HCT116 (cell line): ENCODE data around the gene TAF4B. TPM values are rescaled to one million over a fixed set of nuclear protein-coding genes. Genes with fewer than 3 reads are reported as not detected.

Experiments
- ATAC-seq: fragments of 200-7000 bp; cut with Tn5 transposase; 2 replicates; pipeline ENCODE4 v1.9.1; 2020; ENCODE audit warnings: mild to moderate bottlenecking, moderate library complexity
- BruUV-seq: library from RNA; stranded (reverse); fragments of 400-500 nt; replicated peaks from 2 replicates; lab custom pipeline; 2021; lab: Mats Ljungman, UMichigan
- CTCF ChIA-PET: fragments of 300-600 bp; sonication (Branson Sonifier 250); formaldehyde crosslinking; loops from one replicate; lab custom pipeline; 2021; ENCODE audit warnings: antibody characterized with exemption; lab: Charles Lee
- POLR2A ChIA-PET: fragments of 300-600, 350-600 bp; sonication (Branson Sonifier 250); formaldehyde crosslinking; loops from one replicate; lab custom pipeline; 2021; ENCODE audit warnings: antibody characterized with exemption; lab: Charles Lee
- RAD21 ChIA-PET, 2 experiments: fragments of 300-600 bp; sonication (Branson Sonifier 250); formaldehyde crosslinking; loops; one replicate each; lab custom pipeline; 2023; ENCODE audit warnings: low total read pairs in 2 of 2; ENCODE audit not compliant: uncharacterized antibody in 2 of 2, unreplicated experiment in 2 of 2, low non-redundant PET in 1 of 2; lab: Charles Lee
- DNase-seq: peaks from one replicate; pipeline ENCODE4 v3.0.0-alpha.2; 2010; ENCODE audit warnings: low read depth, low spot score
- H2AFZ ChIP-seq: fragments of 200-600 bp; shearing (Covaris generic), sonication (generic); 2 replicates; pipeline ENCODE4 v1.6.1; 2017; ENCODE audit warnings: low read depth, mixed run types, mixed read lengths, antibody characterized with exemption, low read length; ENCODE audit not compliant: poor library complexity, severe bottlenecking
- H3K27ac ChIP-seq: 2 replicates; pipeline ENCODE4 v1.5.1; 2012; ENCODE audit warnings: low read depth, low read length
- H3K27me3 ChIP-seq: fragments of 200-600 bp; sonication (generic); 2 replicates; pipeline ENCODE4 v1.6.1; 2016; ENCODE audit warnings: mixed run types, low read length, mixed read lengths; ENCODE audit not compliant: insufficient read depth
- H3K36me3 ChIP-seq, 2 experiments: fragments of 200-500 bp in 1 of 2; fragments of 200-600 bp in 1 of 2; sonication (Bioruptor generic) in 1 of 2; sonication (generic) in 1 of 2; 2 replicates each; pipeline versions ENCODE4 v1.5.1 to v1.6.1; 2014 to 2016; ENCODE audit warnings: low read length in 2 of 2, inconsistent platforms in 1 of 2, mixed read lengths in 1 of 2, mixed run types in 1 of 2; ENCODE audit not compliant: insufficient read depth in 2 of 2, control insufficient read depth in 1 of 2
- H3K4me1 ChIP-seq, 2 experiments: fragments of 200-600 bp in 1 of 2; sonication (generic) in 1 of 2; 2 replicates each; pipeline versions ENCODE4 v1.5.1 to v1.6.1; 2012 to 2017; ENCODE audit warnings: low read length in 2 of 2, inconsistent platforms in 1 of 2, mild to moderate bottlenecking in 1 of 2, mixed read lengths in 1 of 2, mixed run types in 1 of 2, moderate library complexity in 1 of 2; ENCODE audit not compliant: insufficient read depth in 2 of 2, control insufficient read depth in 1 of 2
- H3K4me2 ChIP-seq: fragments of 200-600 bp; sonication (generic); 2 replicates; pipeline ENCODE4 v1.6.1; 2017; ENCODE audit warnings: mixed run types, low read length, mixed read lengths
- H3K4me3 ChIP-seq, 2 experiments: fragments of 200-600 bp in 1 of 2; sonication (generic) in 1 of 2; replicated peaks in 1 of 2; 2 replicates each; pipeline ENCODE4 v1.5.1; 2011 to 2016; ENCODE audit warnings: low read length in 2 of 2, control low read depth in 1 of 2, low read depth in 1 of 2, mild to moderate bottlenecking in 1 of 2, mixed read lengths in 1 of 2, mixed run types in 1 of 2
- H3K79me2 ChIP-seq: fragments of 200-600 bp; sonication (generic); 2 replicates; pipeline ENCODE4 v1.6.1; 2017; ENCODE audit warnings: mild to moderate bottlenecking, mixed run types, low read length, moderate library complexity, mixed read lengths; ENCODE audit not compliant: insufficient read depth
- H3K9ac ChIP-seq: fragments of 200-600 bp; sonication (generic); 2 replicates; pipeline ENCODE4 v1.6.1; 2016; ENCODE audit warnings: low read length, mixed read lengths
- H3K9me2 ChIP-seq: fragments of 200-600 bp; sonication (generic), shearing (Covaris generic); 2 replicates; pipeline ENCODE4 v1.6.1; 2017; ENCODE audit warnings: mixed run types, mild to moderate bottlenecking, moderate library complexity; ENCODE audit not compliant: insufficient read depth
- H3K9me3 ChIP-seq, 2 experiments: fragments of 200-500 bp in 1 of 2; fragments of 200-600 bp in 1 of 2; sonication (Bioruptor generic) in 1 of 2; sonication (generic) in 1 of 2; 2 replicates each; pipeline ENCODE4 v1.6.1; 2014 to 2017; ENCODE audit warnings: low read length in 2 of 2, mixed read lengths in 2 of 2, inconsistent platforms in 1 of 2, low read depth in 1 of 2, mild to moderate bottlenecking in 1 of 2, mixed run types in 1 of 2, moderate library complexity in 1 of 2; ENCODE audit not compliant: control insufficient read depth in 1 of 2, insufficient read depth in 1 of 2
- H4K20me1 ChIP-seq: fragments of 200-600 bp; sonication (generic), shearing (Covaris generic); 2 replicates; pipeline ENCODE4 v1.6.1; 2017; ENCODE audit warnings: mixed run types, mild to moderate bottlenecking, moderate library complexity; ENCODE audit not compliant: insufficient read depth
- ATF3 ChIP-seq: IDR thresholded peaks from 2 replicates; pipeline ENCODE4 v1.6.1; 2012
- CEBPB ChIP-seq: IDR thresholded peaks from 2 replicates; pipeline ENCODE4 v1.6.1; 2012; ENCODE audit warnings: low read depth
- EGR1 ChIP-seq: IDR thresholded peaks from 2 replicates; pipeline ENCODE4 v1.6.1; 2012; ENCODE audit warnings: low read depth
- EZH2 ChIP-seq: fragments of 200-600 bp; sonication (generic); IDR thresholded peaks from 2 replicates; pipeline ENCODE4 v1.6.1; 2017; ENCODE audit warnings: antibody characterized with exemption, mixed run types
- EZH2phosphoT487 ChIP-seq: fragments of 200-600 bp; IDR thresholded peaks from 2 replicates; pipeline ENCODE4 v1.6.1; 2018; ENCODE audit warnings: antibody characterized with exemption, borderline replicate concordance
- JUND ChIP-seq: IDR thresholded peaks from 2 replicates; pipeline ENCODE4 v1.6.1; 2012
- MAX ChIP-seq: IDR thresholded peaks from 2 replicates; pipeline ENCODE4 v1.6.1; 2012
- POLR2AphosphoS5 ChIP-seq: IDR thresholded peaks from 2 replicates; pipeline ENCODE4 v1.6.1; 2011; ENCODE audit warnings: mild to moderate bottlenecking, low read depth, low read length, moderate library complexity
- REST ChIP-seq: IDR thresholded peaks from 2 replicates; pipeline ENCODE4 v1.6.1; 2012; ENCODE audit warnings: low read depth
- SP1 ChIP-seq: IDR thresholded peaks from 2 replicates; pipeline ENCODE4 v1.6.1; 2012; ENCODE audit warnings: low read depth
- TCF7L2 ChIP-seq: IDR thresholded peaks from 2 replicates; pipeline ENCODE4 v1.7.0; 2011; ENCODE audit warnings: borderline replicate concordance, inconsistent platforms; ENCODE audit not compliant: insufficient read depth, insufficient read length; ENCODE audit errors: extremely low read depth
- YY1 ChIP-seq: IDR thresholded peaks from 2 replicates; pipeline ENCODE4 v1.6.1; 2011; ENCODE audit warnings: low read length, low read depth, moderate library complexity, mild to moderate bottlenecking; ENCODE audit not compliant: insufficient replicate concordance; ENCODE audit errors: extremely low read depth
- ZBTB33 ChIP-seq: IDR thresholded peaks from 2 replicates; pipeline ENCODE4 v1.6.1; 2011; ENCODE audit warnings: mild to moderate bottlenecking, low read length, moderate library complexity; ENCODE audit not compliant: insufficient replicate concordance; ENCODE audit errors: extremely low read depth
- ZFX ChIP-seq: fragments of 450-650 bp; IDR thresholded peaks from 2 replicates; pipeline ENCODE4 v1.6.1; 2017
- ZNF274 ChIP-seq: fragments of 200-500 bp; sonication (Bioruptor generic); IDR thresholded peaks from 2 replicates; pipeline ENCODE4 v1.6.1; 2014; ENCODE audit warnings: mild to moderate bottlenecking, low read depth, low read length, inconsistent platforms
- intact Hi-C: fragments of 100-400 bp; cut with micrococcal nuclease; formaldehyde crosslinking; loops from 2 replicates; pipeline ENCODE4 v1.10.0; 2022
- total RNA-seq: library from RNA; stranded (reverse); gene quantifications from one replicate; pipeline ENCODE4 v1.2.1, GENCODE V29; 2021; ENCODE audit not compliant: unreplicated experiment

TAF4B gene
- total RNA-seq, 1 experiment from 2014 or later = 17.8 TPM

GRCh38 chr18:26415631-26416030, 189.4 kb downstream of the TAF4B start:
- Histone ChIP-seq H3K4me1 (no peaks in the 10 kb centered on the region), H3K27me3 (no peaks in the 10 kb centered on the region), H3K4me2 (no peak overlapping the region), H3K9me3 (no peaks in the 10 kb centered on the region), H3K36me3 (no peaks in the 10 kb centered on the region), H2AFZ (no peak overlapping the region), H3K79me2 (no peaks in the 10 kb centered on the region), H3K27ac (no peak overlapping the region), H3K4me3 (no peak overlapping the region), H4K20me1 (no peaks in the 10 kb centered on the region), H3K9ac (no peak overlapping the region), H3K9me2 (no peaks in the 10 kb centered on the region; the same call in 1 of the 2 replicates)
- ChIA-PET CTCF (no interaction called here), POLR2A (no interaction called here), RAD21 (no interaction called here)
- BruUV-seq = no TSS peak
- TF ChIP-seq ZFX (no peak), EGR1 (no peak), JUND (no peak), ZBTB33 (no peak), CEBPB (no peak), MAX (no peak), SP1 (no peak), EZH2 (no peak), POLR2AphosphoS5 (no peak)
- ATAC-seq (no peak), DNase-seq (no peak)
- intact Hi-C loops = no loop called here

- H3K4me2 ChIP-seq = no peak overlapping the region
- ChIA-PET POLR2A (no interaction called here), RAD21 (no interaction called here), CTCF (no interaction called here)
- no peak overlapping the region for H3K9ac ChIP-seq
- H3K27ac ChIP-seq = no peak overlapping the region
- no peak overlapping the region for H3K4me3 ChIP-seq
- no peak overlapping the region for H2AFZ ChIP-seq
- H3K79me2 ChIP-seq = no peaks in the 10 kb centered on the region
- no peaks in the 10 kb centered on the region for H3K36me3 ChIP-seq
- no peak for DNase-seq
- no peaks in the 10 kb centered on the region for H3K4me1 ChIP-seq
- intact Hi-C loops = no loop called here
- no TSS peak for BruUV-seq
- H3K27me3 ChIP-seq = no peaks in the 10 kb centered on the region
- ATAC-seq = no peak
- no peaks in the 10 kb centered on the region; the same call in 1 of the 2 replicates for H3K9me2 ChIP-seq
- no peaks in the 10 kb centered on the region for H4K20me1 ChIP-seq
- H3K9me3 ChIP-seq = no peaks in the 10 kb centered on the region
- TF ChIP-seq ZNF274 (no peak), ATF3 (no peak), EGR1 (no peak), JUND (no peak), YY1 (no peak), TCF7L2 (no peak), SP1 (no peak), POLR2AphosphoS5 (no peak), ZFX (no peak), EZH2phosphoT487 (no peak), REST (no peak)
Observed at GRCh38 chr18:26416652-26417150, 190.5 kb downstream of the TAF4B start.
